Peyer's patch (tissue), 4 donors: ENCODE data around the gene P2RY8. TPM values are rescaled to one million over a fixed set of nuclear protein-coding genes. Genes with fewer than 3 reads are reported as not detected.

Source experiments
- DNase-seq, 3 donors: peaks; one replicate each; pipeline ENCODE4 v3.0.0-alpha.2; 2017 to 2019
- H3K27ac ChIP-seq, 4 donors: fragments of 200-600 bp; sonication (generic); one replicate each; pipeline ENCODE4 v1.5.1; 2016 to 2019
- H3K27me3 ChIP-seq, 2 donors: fragments of 200-600 bp; sonication (generic); one replicate each; pipeline ENCODE4 v1.5.1; 2019
- H3K36me3 ChIP-seq, 3 donors: fragments of 200-600 bp; sonication (generic); one replicate each; pipeline ENCODE4 v1.5.1; 2016 to 2019
- H3K4me1 ChIP-seq, 4 donors: fragments of 200-600 bp; sonication (generic); one replicate each; pipeline ENCODE4 v1.5.1; 2016 to 2019
- H3K4me3 ChIP-seq, 4 donors: fragments of 200-600 bp; sonication (generic); 1 replicate in 3 of 4; 2 replicates in 1 of 4; pipeline ENCODE4 v1.5.1; 2016 to 2019; ENCODE audit warnings: mild to moderate bottlenecking in 1 of 4
- H3K9me3 ChIP-seq, 4 donors: fragments of 200-600 bp; sonication (generic); one replicate each; pipeline ENCODE4 v1.5.1; 2016 to 2019; ENCODE audit warnings: mild to moderate bottlenecking in 1 of 4
- POLR2A ChIP-seq, 2 donors: fragments of 450-650 bp; IDR thresholded peaks; one replicate each; pipeline ENCODE4 v1.5.1; 2017; ENCODE audit warnings: antibody characterized with exemption in 2 of 2, mild to moderate bottlenecking in 2 of 2, moderate library complexity in 2 of 2
- total RNA-seq, 4 donors: library from RNA; depleted of rRNA; stranded (reverse); fragments of >200 nt; gene quantifications; one replicate each; pipeline ENCODE4 v1.1.0, GENCODE V29; 2016
- TF ChIP-seq, protein P1 (sequence below), 6 experiments: fragments of 450-650 bp in 4 of 6; fragments of 200-600 bp in 2 of 6; sonication (generic) in 1 of 6; IDR thresholded peaks; one replicate each; pipeline ENCODE4 v1.5.1; 2017 to 2019; ENCODE audit warnings: antibody characterized with exemption in 6 of 6, mild to moderate bottlenecking in 3 of 6, moderate library complexity in 1 of 6

The P2RY8 gene
- total RNA-seq, 4 donors from 2014 or later: 0.35 to 5.8 (median 1.2) TPM

DNA sequence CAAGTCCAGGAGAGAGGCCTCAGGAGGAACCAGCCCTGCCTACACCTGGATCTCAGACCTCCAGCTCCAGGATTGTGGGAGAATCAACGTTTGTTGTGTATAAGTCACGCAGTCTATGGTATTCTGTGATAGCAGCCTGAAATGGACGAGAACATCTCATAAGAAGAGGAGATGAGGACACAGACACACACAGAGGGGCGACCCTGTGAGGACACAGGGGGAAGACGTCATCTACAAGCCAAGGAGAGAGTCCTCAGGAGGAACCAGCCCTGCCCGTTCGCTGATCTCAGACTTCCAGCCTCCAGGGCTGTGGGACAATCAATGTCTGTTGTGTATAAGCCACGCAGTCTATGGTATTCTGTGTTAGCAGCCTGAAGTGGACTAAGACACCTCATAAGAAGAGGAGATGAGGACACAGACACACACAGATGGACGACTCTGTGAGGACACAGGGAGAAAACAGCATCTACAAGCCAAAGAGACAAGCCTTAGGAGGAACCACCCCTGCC is 20.3 kb downstream of the P2RY8 start:
- Histone ChIP-seq H3K9me3 (no peaks in the 10 kb centered on the region), H3K4me3 (no peak overlapping the region), H3K27ac (no peak overlapping the region), H3K36me3 (no peaks in the 10 kb centered on the region), H3K27me3 (no peaks in the 10 kb centered on the region), H3K4me1 (no peaks in the 10 kb centered on the region)
- no peak for TF ChIP-seq POLR2A (IDR thresholded peaks at IDR 0.05)
- TF ChIP-seq, protein P1, sequence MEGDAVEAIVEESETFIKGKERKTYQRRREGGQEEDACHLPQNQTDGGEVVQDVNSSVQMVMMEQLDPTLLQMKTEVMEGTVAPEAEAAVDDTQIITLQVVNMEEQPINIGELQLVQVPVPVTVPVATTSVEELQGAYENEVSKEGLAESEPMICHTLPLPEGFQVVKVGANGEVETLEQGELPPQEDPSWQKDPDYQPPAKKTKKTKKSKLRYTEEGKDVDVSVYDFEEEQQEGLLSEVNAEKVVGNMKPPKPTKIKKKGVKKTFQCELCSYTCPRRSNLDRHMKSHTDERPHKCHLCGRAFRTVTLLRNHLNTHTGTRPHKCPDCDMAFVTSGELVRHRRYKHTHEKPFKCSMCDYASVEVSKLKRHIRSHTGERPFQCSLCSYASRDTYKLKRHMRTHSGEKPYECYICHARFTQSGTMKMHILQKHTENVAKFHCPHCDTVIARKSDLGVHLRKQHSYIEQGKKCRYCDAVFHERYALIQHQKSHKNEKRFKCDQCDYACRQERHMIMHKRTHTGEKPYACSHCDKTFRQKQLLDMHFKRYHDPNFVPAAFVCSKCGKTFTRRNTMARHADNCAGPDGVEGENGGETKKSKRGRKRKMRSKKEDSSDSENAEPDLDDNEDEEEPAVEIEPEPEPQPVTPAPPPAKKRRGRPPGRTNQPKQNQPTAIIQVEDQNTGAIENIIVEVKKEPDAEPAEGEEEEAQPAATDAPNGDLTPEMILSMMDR (IDR thresholded peaks at IDR 0.05): no peak
- no peak for DNase-seq

DNA sequence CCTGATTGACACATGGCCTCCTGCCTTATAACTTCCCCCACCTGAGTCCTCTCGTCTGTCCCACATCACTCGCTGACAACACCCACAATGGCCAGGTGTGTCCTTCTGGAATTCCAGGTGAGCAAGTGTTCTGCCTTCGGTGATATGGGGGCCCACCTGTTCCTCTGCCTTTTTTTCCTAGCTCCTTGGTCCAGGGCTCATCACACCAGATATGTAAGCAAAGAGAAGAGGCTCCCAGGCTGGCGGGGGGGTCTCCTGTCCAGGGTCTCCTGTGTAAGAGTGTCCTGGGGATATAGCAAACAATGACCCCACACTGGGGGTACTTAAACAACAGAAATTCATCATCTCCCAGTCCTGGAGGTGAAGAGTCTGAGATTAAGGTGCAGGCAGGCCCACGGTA is 25.2 kb downstream of the P2RY8 start:
- no peak for DNase-seq
- Histone ChIP-seq H3K9me3 (no peaks in the 10 kb centered on the region), H3K27ac (no peak overlapping the region), H3K4me3 (no peak overlapping the region), H3K27me3 (no peaks in the 10 kb centered on the region), H3K36me3 (no peaks in the 10 kb centered on the region), H3K4me1 (no peaks in the 10 kb centered on the region)
- no peak for TF ChIP-seq POLR2A (IDR thresholded peaks at IDR 0.05)
- TF ChIP-seq, protein P1 (IDR thresholded peaks at IDR 0.05): no peak

DNA sequence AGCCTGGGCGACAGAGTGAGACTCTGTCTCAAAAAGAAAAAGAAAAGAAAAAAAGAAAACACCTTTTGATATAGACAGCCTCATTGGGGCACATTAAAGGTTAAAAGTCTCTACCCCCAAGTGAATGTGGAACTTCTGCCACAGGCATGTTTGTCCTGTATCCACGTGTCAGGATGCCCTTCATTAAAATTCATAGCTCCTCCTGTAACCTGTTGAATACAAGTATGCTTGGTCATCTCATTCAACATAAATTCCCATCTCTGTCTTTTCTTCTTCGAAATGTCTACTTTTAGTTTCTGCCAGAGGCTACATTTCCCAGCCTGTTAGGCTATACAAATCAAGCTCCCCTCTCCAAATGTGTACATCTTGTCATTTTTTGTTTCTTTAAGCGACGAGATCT is 25.8 kb downstream of the P2RY8 start:
- DNase-seq: no peak
- H3K27me3 ChIP-seq: no peaks in the 10 kb centered on the region
- no peak for TF ChIP-seq POLR2A (IDR thresholded peaks at IDR 0.05)
- no peaks in the 10 kb centered on the region for H3K36me3 ChIP-seq
- no peak overlapping the region for H3K4me3 ChIP-seq
- H3K27ac ChIP-seq: no peak overlapping the region
- no peaks in the 10 kb centered on the region for H3K4me1 ChIP-seq
- H3K9me3 ChIP-seq: no peaks in the 10 kb centered on the region

DNA sequence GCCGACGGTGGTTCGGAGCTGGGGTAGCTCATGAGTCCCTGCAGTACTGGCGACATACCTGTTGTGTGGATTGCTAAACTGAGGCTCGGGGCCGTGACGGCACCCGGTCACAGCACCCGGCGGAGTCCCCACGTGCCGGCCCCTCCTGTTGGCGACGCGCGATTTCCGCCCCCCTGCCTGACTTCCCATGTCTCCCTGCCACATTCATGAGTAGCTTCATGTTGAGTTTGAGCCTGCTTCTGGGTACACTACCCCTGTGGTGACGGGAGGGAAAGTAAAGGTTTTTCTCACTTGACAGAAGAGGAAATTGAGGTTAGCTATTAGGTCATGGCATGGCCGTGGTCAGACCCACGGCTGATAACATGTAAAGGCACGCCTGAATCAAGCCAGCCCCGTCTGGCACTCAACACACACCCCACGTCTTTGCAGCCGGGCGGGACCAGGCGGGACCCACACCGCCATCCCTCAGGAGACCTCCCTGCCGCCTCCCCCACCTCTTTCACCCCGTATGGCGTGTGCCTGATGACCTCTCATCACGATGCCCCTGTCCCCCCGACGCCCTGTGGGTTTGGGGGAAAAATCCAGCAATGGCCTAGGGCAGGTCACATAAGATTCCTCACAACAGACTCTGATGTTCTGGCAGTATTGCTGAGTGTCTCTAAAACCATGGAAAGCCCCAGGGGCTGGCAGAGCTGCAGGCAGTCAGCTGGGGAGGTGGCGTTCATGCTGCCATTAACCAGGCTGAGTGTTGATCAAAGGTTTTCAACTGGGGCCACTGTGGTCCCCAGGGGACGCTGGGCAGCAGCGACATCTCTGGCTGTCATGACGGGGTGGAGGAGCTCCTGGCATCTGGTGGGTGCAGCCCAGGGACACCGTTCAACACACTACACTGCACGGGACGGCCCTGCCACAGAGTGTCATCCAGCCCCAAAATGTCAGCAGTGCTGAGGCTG is 29.2 kb downstream of the P2RY8 start:
- peak overlapping the region in 1 of 4 donors; percentile 46 for H3K27ac ChIP-seq
- H3K4me3 ChIP-seq: no peak overlapping the region
- DNase-seq: peak in 2 of 3 donors; percentile 71 to 77
- TF ChIP-seq POLR2A (IDR thresholded peaks at IDR 0.05): no peak
- TF ChIP-seq, protein P1 (IDR thresholded peaks at IDR 0.05): no peak
- peaks cover 0 to 12% (median 6%) of the 10 kb centered on the region in 4 donors for H3K4me1 ChIP-seq
- H3K9me3 ChIP-seq: no peaks in the 10 kb centered on the region
- no peaks in the 10 kb centered on the region for H3K36me3 ChIP-seq
- no peaks in the 10 kb centered on the region for H3K27me3 ChIP-seq

DNA sequence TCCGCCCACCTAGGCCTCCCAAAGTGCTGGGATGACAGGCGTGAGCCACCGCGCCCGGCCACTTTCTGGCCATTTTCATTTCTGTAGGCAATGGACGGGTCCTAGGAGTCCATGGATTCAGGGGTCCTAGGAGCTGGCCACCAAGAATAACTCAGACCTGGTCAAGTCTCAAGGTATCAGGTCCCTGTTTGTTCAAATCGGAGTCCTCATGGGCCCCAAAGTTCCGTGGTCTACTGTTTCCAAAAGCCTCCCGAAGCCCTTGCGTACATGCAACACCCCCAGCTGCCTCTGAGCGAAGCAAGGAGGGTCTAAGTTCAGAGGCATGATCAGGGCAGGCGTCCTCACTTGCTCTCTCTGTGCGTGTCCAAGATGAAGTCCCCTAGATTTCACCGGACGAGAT is 30.1 kb downstream of the P2RY8 start:
- TF ChIP-seq POLR2A (IDR thresholded peaks at IDR 0.05): no peak
- TF ChIP-seq, protein P1 (IDR thresholded peaks at IDR 0.05): no peak
- Histone ChIP-seq H3K27ac (peak overlapping the region in 1 of 4 donors; percentile 46), H3K4me3 (no peak overlapping the region), H3K9me3 (no peaks in the 10 kb centered on the region), H3K36me3 (no peaks in the 10 kb centered on the region), H3K4me1 (peaks cover 0 to 16% (median 8%) of the 10 kb centered on the region in 4 donors), H3K27me3 (no peaks in the 10 kb centered on the region)
- no peak for DNase-seq

DNA sequence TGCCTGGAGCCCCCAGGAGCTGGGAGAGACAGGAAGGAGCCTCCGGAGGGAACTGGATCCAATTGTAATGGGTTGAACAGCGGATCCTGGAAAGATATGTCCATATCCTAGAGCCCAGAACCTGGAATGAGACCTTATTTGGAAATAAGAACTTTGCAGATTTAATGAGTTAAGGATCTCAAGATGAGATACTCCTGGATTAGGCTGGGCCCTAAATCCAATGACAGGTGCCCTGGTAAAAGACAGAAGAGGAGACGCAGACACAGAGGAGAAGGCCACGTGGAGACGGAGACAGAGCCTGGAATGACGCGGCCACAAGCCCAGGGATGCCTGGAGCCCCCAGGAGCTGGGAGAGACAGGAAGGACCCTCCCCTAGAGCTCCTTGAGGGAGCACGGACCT is 34.1 kb downstream of the P2RY8 start:
- no peak for DNase-seq
- Histone ChIP-seq H3K4me1 (peaks cover 0 to 24% (median 9%) of the 10 kb centered on the region in 4 donors), H3K4me3 (no peak overlapping the region), H3K27me3 (no peaks in the 10 kb centered on the region), H3K36me3 (no peaks in the 10 kb centered on the region), H3K9me3 (no peaks in the 10 kb centered on the region), H3K27ac (peak overlapping the region in 2 of 4 donors; percentile 51 to 68)
- TF ChIP-seq POLR2A (IDR thresholded peaks at IDR 0.05): no peak
- TF ChIP-seq, protein P1 (IDR thresholded peaks at IDR 0.05): no peak
